Anterior cingulate cortex (tissue), 58 donors: ENCODE measurements around the gene TRMT1.
A peak's percentile ranks its signal among the peaks of the same experiment; 100 is the strongest.
"Not testable (repeated sequence)": the region's sequence is repeated elsewhere in the genome, so short reads cannot be mapped to it uniquely, and the experiment has no call there.

Source experiments
- DNase-seq, 58 donors: peaks; one replicate each; lab custom pipeline; 2025; lab: John Stamatoyannopoulos, UW

The TRMT1 gene

GRCh38 chr19:13150931-13151604, 34.5 kb upstream of the TRMT1 start:
- DNase-seq: peak in 5 of 58 donors; percentile 43 to 65 (median 50)

GRCh38 chr19:13150187-13150930, 33.8 kb upstream of the TRMT1 start, which contains the start of the genes IER2 and STX10:
TSS of gene IER2 (plus strand) at chr19:13150411. CDS start at chr19:13153187, 2,776 bp downstream.
TSS of gene STX10 (minus strand) at chr19:13150375. CDS start at chr19:13150173, 202 bp downstream.
- peak; percentile 65 to 97 (median 94) for DNase-seq

GRCh38 chr19:13149628-13150186, 33.2 kb upstream of the TRMT1 start:
- DNase-seq: peak in 25 of 58 donors; percentile 19 to 66 (median 55)

GRCh38 chr19:13149173-13149627, 32.7 kb upstream of the TRMT1 start:
- not testable (repeated sequence) for DNase-seq

- peak in 1 of 58 donors; percentile 14 for DNase-seq
Measured at GRCh38 chr19:13146763-13147563, 30.4 kb upstream of the TRMT1 start.

GRCh38 chr19:13139633-13140311, 23.2 kb upstream of the TRMT1 start:
- no peak for DNase-seq

GRCh38 chr19:13138916-13139198, 22.3 kb upstream of the TRMT1 start:
- DNase-seq: no peak

GRCh38 chr19:13138171-13138915, 21.8 kb upstream of the TRMT1 start:
- no peak for DNase-seq

GRCh38 chr19:13137290-13137794, 20.8 kb upstream of the TRMT1 start:
- DNase-seq: no peak

- DNase-seq: peak in 9 of 58 donors; percentile 5 to 57 (median 21)
Measured at GRCh38 chr19:13135068-13136062, 18.8 kb upstream of the TRMT1 start.

GRCh38 chr19:13134626-13135025, 18.1 kb upstream of the TRMT1 start:
- DNase-seq: no peak

- peak in 10 of 58 donors; percentile 12 to 62 (median 37) for DNase-seq
Measured at GRCh38 chr19:13133241-13133870, 16.8 kb upstream of the TRMT1 start.

- DNase-seq: no peak
Measured at GRCh38 chr19:13132471-13133180, 16.1 kb upstream of the TRMT1 start.

- no peak for DNase-seq
Measured at GRCh38 chr19:13130886-13131490, 14.4 kb upstream of the TRMT1 start.

GRCh38 chr19:13129384-13129783, 12.8 kb upstream of the TRMT1 start:
- no peak for DNase-seq

- no peak for DNase-seq
Measured at GRCh38 chr19:13128583-13128982, 12.0 kb upstream of the TRMT1 start.
